ENCODE data around the gene NCK2. TPM values are rescaled to one million over a fixed set of nuclear protein-coding genes. Genes with fewer than 3 reads are reported as not detected.

Gene NCK2
- total RNA-seq, 1 experiment from 2014 or later: 89.0 TPM

- TF ChIP-seq CTCF (IDR thresholded peaks at IDR 0.05; ENCODE audit: insufficient read depth in 1 of 2, low read depth in 1 of 2, low read length in 1 of 2, severe bottlenecking in 1 of 2, unreplicated experiment in 1 of 2): no peak
- H3K36me3 Mint-ChIP-seq (ENCODE audit: insufficient read depth, unreplicated experiment): peaks cover 36% of the 10 kb centered on the region
- intact Hi-C loops (cut with micrococcal nuclease; ENCODE audit: unreplicated experiment): loop anchor here (5.0 kb wide), 1 partner anchor 37 kb away; no protein-coding TSS in a partner anchor
- peaks cover 15% of the 10 kb centered on the region for H3K4me1 Mint-ChIP-seq (ENCODE audit: low read depth, unreplicated experiment)
- DNase-seq: no peak
- CTCF ChIA-PET: no interaction called here
- Histone ChIP-seq H3K27me3 (replicated peaks; ENCODE audit: control insufficient read depth, insufficient read depth, low read length) (no peaks in the 10 kb centered on the region), H3K36me3 (ENCODE audit: control insufficient read depth, insufficient read depth, low read length) (no peaks in the 10 kb centered on the region; the same call in none of the 2 replicates), H3K9me3 (no peaks in the 10 kb centered on the region), H3K4me1 (no peaks in the 10 kb centered on the region), H3K4me3 (ENCODE audit: low read depth, low read length) (no peak overlapping the region)
- no peaks in the 10 kb centered on the region for H3K9me3 Mint-ChIP-seq (ENCODE audit: unreplicated experiment)
- POLR2A ChIA-PET: no interaction called here
- no TSS peak for BruUV-seq (replicated peaks)
- H3K4me3 Mint-ChIP-seq (ENCODE audit: unreplicated experiment): no peak overlapping the region
- H3K27ac Mint-ChIP-seq (ENCODE audit: unreplicated experiment): no peak overlapping the region
- H3K27me3 Mint-ChIP-seq (ENCODE audit: insufficient read depth, unreplicated experiment): no peaks in the 10 kb centered on the region
These were observed 30.1 kb downstream of the NCK2 start for GRCh38 chr2:105774781-105775337.

GRCh38 chr2:105775809-105776559, 31.3 kb downstream of the NCK2 start:
- Histone ChIP-seq H3K4me3 (ENCODE audit: low read depth, low read length) (no peak overlapping the region), H3K9me3 (no peaks in the 10 kb centered on the region), H3K36me3 (ENCODE audit: control insufficient read depth, insufficient read depth, low read length) (no peaks in the 10 kb centered on the region; the same call in none of the 2 replicates), H3K4me1 (no peaks in the 10 kb centered on the region), H3K27me3 (replicated peaks; ENCODE audit: control insufficient read depth, insufficient read depth, low read length) (no peaks in the 10 kb centered on the region)
- Mint-ChIP-seq H3K36me3 (ENCODE audit: insufficient read depth, unreplicated experiment) (peaks cover 34% of the 10 kb centered on the region), H3K4me3 (ENCODE audit: unreplicated experiment) (no peak overlapping the region), H3K9me3 (ENCODE audit: unreplicated experiment) (no peaks in the 10 kb centered on the region), H3K27me3 (ENCODE audit: insufficient read depth, unreplicated experiment) (no peaks in the 10 kb centered on the region), H3K27ac (ENCODE audit: unreplicated experiment) (peak overlapping the region; percentile 26), H3K4me1 (ENCODE audit: low read depth, unreplicated experiment) (peaks cover 17% of the 10 kb centered on the region)
- no peak for TF ChIP-seq CTCF (IDR thresholded peaks at IDR 0.05; ENCODE audit: insufficient read depth in 1 of 2, low read depth in 1 of 2, low read length in 1 of 2, severe bottlenecking in 1 of 2, unreplicated experiment in 1 of 2)
- no TSS peak for BruUV-seq (replicated peaks)
- POLR2A ChIA-PET: no interaction called here
- intact Hi-C loops (cut with micrococcal nuclease; ENCODE audit: unreplicated experiment): no loop called here
- DNase-seq: no peak
- CTCF ChIA-PET: no interaction called here

GRCh38 chr2:105776560-105776928, 31.8 kb downstream of the NCK2 start:
- H3K36me3 ChIP-seq (ENCODE audit: control insufficient read depth, insufficient read depth, low read length): no peaks in the 10 kb centered on the region; the same call in none of the 2 replicates

More at GRCh38 chr2:105776560-105776928, 31.8 kb downstream of the NCK2 start:
- TF ChIP-seq CTCF (IDR thresholded peaks at IDR 0.05; ENCODE audit: insufficient read depth in 1 of 2, low read depth in 1 of 2, low read length in 1 of 2, severe bottlenecking in 1 of 2, unreplicated experiment in 1 of 2): no peak
- Histone ChIP-seq H3K4me1 (no peaks in the 10 kb centered on the region), H3K4me3 (ENCODE audit: low read depth, low read length) (no peak overlapping the region), H3K27me3 (replicated peaks; ENCODE audit: control insufficient read depth, insufficient read depth, low read length) (no peaks in the 10 kb centered on the region), H3K9me3 (no peaks in the 10 kb centered on the region)
- H3K27me3 Mint-ChIP-seq (ENCODE audit: insufficient read depth, unreplicated experiment): no peaks in the 10 kb centered on the region
- CTCF ChIA-PET: no interaction called here
- no peak for DNase-seq
- BruUV-seq (replicated peaks): no TSS peak
- peaks cover 23% of the 10 kb centered on the region for H3K4me1 Mint-ChIP-seq (ENCODE audit: low read depth, unreplicated experiment)
- peaks cover 34% of the 10 kb centered on the region for H3K36me3 Mint-ChIP-seq (ENCODE audit: insufficient read depth, unreplicated experiment)
- H3K27ac Mint-ChIP-seq (ENCODE audit: unreplicated experiment): peak overlapping the region; percentile 26
- H3K9me3 Mint-ChIP-seq (ENCODE audit: unreplicated experiment): no peaks in the 10 kb centered on the region
- H3K4me3 Mint-ChIP-seq (ENCODE audit: unreplicated experiment): no peak overlapping the region
- POLR2A ChIA-PET: no interaction called here
- intact Hi-C loops (cut with micrococcal nuclease; ENCODE audit: unreplicated experiment): no loop called here
